ENCODE results near the gene GRAMD1B.

The GRAMD1B gene

GRCh38 chr11:123642435-123642834, 212.4 kb downstream of the GRAMD1B start:
- TF ChIP-seq CTCF (IDR thresholded peaks at IDR 0.05; ENCODE audit: insufficient read depth, low read length, poor library complexity, severe bottlenecking) = no peak
- Histone ChIP-seq H3K36me3 (ENCODE audit: control insufficient read depth, insufficient read depth, low read length) (no peaks in the 10 kb centered on the region), H3K4me3 (replicated peaks; ENCODE audit: low read depth, low read length) (no peak overlapping the region), H3K27me3 (replicated peaks; ENCODE audit: control insufficient read depth, insufficient read depth, low read length) (no peaks in the 10 kb centered on the region; the same call in none of the 2 replicates)
- DNase-seq (ENCODE audit: extremely low read depth, insufficient read length) = no peak

GRCh38 chr11:123645286-123645975, 215.4 kb downstream of the GRAMD1B start:
- no peak overlapping the region for H3K4me3 ChIP-seq (replicated peaks; ENCODE audit: low read depth, low read length)
- H3K36me3 ChIP-seq (ENCODE audit: control insufficient read depth, insufficient read depth, low read length) = no peaks in the 10 kb centered on the region
- H3K27me3 ChIP-seq (replicated peaks; ENCODE audit: control insufficient read depth, insufficient read depth, low read length) = no peaks in the 10 kb centered on the region; the same call in none of the 2 replicates
- no peak for TF ChIP-seq CTCF (IDR thresholded peaks at IDR 0.05; ENCODE audit: insufficient read depth, low read length, poor library complexity, severe bottlenecking)
- DNase-seq (ENCODE audit: extremely low read depth, insufficient read length) = no peak

GRCh38 chr11:123650901-123651300, 220.8 kb downstream of the GRAMD1B start:
- H3K27me3 ChIP-seq (replicated peaks; ENCODE audit: control insufficient read depth, insufficient read depth, low read length) = peaks cover 3% of the 10 kb centered on the region

GRCh38 chr11:123652599-123652998, 222.5 kb downstream of the GRAMD1B start:
- H3K4me3 ChIP-seq (replicated peaks; ENCODE audit: low read depth, low read length) = no peak overlapping the region
- H3K36me3 ChIP-seq (ENCODE audit: control insufficient read depth, insufficient read depth, low read length) = no peaks in the 10 kb centered on the region
- no peak for TF ChIP-seq CTCF (IDR thresholded peaks at IDR 0.05; ENCODE audit: insufficient read depth, low read length, poor library complexity, severe bottlenecking)
- H3K27me3 ChIP-seq (replicated peaks; ENCODE audit: control insufficient read depth, insufficient read depth, low read length) = peaks cover 3% of the 10 kb centered on the region
- DNase-seq (ENCODE audit: extremely low read depth, insufficient read length) = no peak

More at GRCh38 chr11:123650901-123651300, 220.8 kb downstream of the GRAMD1B start:
- no peak for TF ChIP-seq CTCF (IDR thresholded peaks at IDR 0.05; ENCODE audit: insufficient read depth, low read length, poor library complexity, severe bottlenecking)
- Histone ChIP-seq H3K4me3 (replicated peaks; ENCODE audit: low read depth, low read length) (no peak overlapping the region), H3K36me3 (ENCODE audit: control insufficient read depth, insufficient read depth, low read length) (no peaks in the 10 kb centered on the region)
- DNase-seq (ENCODE audit: extremely low read depth, insufficient read length) = no peak

GRCh38 chr11:123653483-123653826, 223.4 kb downstream of the GRAMD1B start:
- Histone ChIP-seq H3K36me3 (ENCODE audit: control insufficient read depth, insufficient read depth, low read length) (no peaks in the 10 kb centered on the region), H3K27me3 (replicated peaks; ENCODE audit: control insufficient read depth, insufficient read depth, low read length) (peaks cover 3% of the 10 kb centered on the region), H3K4me3 (replicated peaks; ENCODE audit: low read depth, low read length) (no peak overlapping the region)
- TF ChIP-seq CTCF (IDR thresholded peaks at IDR 0.05; ENCODE audit: insufficient read depth, low read length, poor library complexity, severe bottlenecking) = no peak
- DNase-seq (ENCODE audit: extremely low read depth, insufficient read length) = no peak

All from GM06990 (cell line).